ENCODE results near the gene CZIB.

CZIB gene

DNA sequence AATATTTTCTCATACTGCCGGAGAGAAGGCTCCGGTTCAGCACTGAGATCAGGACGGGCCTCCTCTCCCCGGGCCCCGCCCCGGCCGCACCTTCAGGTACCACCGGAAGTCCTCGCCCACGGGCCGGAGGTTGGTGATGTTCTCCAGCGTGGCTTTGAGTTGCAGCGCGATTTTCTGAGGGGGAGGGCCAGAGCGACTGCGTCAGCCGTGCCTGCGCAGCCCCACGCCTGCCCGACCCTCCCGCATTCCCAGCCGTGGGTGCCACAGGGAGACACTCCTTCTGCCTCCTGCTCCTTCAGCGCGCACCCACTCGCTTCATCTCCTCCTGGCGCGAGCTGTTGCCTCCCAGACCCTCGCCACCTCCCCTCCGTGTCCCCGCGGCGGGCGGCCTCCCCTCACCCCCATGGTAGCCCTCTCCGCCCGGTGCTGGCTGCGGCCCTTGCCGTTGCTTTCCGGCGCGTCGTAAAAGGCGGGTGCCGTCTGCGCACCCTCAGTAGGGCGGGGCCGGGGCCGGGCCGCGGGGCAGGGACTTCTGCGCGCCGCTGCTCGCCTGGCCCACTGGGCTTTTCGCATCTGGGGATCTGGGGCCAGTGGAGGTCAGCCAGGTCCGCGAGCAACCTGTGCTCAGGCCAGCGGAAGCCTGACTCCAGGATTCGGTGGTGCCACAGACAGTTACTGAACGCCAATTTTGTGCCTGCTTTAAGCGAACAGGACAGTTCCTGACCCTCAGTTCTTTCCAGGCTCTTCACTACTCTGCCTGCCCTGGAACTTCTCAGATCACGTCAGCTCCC is at the start of gene CZIB:
CZIB (minus strand) TSS at position 464 of the 791 bp plus-strand sequence; CDS start at position 405, 59 bp downstream.
- peak within 1 kb of the TSS; percentile 91 for H3K27ac ChIP-seq
- peak; percentile 89 for DNase-seq (ENCODE audit: low spot score)
- ChIA-PET CTCF (no interaction called here), POLR2A (ENCODE audit: low non-redundant PET) (interaction anchor here (0.5 to 0.8 kb wide), 2 partner anchors 9 to 32 kb away, joined by 3 read pairs; no protein-coding TSS in a partner anchor)
- TF ChIP-seq, protein P1, sequence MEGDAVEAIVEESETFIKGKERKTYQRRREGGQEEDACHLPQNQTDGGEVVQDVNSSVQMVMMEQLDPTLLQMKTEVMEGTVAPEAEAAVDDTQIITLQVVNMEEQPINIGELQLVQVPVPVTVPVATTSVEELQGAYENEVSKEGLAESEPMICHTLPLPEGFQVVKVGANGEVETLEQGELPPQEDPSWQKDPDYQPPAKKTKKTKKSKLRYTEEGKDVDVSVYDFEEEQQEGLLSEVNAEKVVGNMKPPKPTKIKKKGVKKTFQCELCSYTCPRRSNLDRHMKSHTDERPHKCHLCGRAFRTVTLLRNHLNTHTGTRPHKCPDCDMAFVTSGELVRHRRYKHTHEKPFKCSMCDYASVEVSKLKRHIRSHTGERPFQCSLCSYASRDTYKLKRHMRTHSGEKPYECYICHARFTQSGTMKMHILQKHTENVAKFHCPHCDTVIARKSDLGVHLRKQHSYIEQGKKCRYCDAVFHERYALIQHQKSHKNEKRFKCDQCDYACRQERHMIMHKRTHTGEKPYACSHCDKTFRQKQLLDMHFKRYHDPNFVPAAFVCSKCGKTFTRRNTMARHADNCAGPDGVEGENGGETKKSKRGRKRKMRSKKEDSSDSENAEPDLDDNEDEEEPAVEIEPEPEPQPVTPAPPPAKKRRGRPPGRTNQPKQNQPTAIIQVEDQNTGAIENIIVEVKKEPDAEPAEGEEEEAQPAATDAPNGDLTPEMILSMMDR (conservative IDR thresholded peaks at IDR 0.05; ENCODE audit: low read depth), result no peak

DNA sequence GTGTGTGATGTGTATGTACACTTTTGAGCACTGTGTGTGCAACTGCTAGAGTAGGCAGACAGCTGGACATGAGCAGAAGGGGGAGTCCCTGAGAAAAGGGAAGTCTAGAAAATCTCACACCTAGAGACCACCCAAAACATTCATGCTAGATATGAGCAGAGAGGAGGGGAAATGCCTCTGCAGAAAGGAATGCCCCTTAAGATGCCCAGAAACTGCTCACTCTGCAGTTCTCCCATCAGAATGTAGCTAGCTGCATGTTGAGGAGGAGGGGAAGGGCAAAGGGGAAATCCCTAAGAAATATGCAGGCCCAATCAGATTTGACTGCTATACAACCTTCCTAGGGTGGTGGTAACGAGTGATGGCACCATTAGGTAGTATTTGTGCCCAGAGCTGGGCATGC is 49.7 kb upstream of the CZIB start:
- DNase-seq (ENCODE audit: low spot score), result no peak
- TF ChIP-seq, protein P1 (conservative IDR thresholded peaks at IDR 0.05; ENCODE audit: low read depth), result no peak
- ChIA-PET POLR2A (ENCODE audit: low non-redundant PET) (no interaction called here), CTCF (interaction anchor here (0.7 kb wide), 1 partner anchor 101 kb away, joined by 3 read pairs; no protein-coding TSS in a partner anchor)
- H3K27ac ChIP-seq, result no peak overlapping the region

DNA sequence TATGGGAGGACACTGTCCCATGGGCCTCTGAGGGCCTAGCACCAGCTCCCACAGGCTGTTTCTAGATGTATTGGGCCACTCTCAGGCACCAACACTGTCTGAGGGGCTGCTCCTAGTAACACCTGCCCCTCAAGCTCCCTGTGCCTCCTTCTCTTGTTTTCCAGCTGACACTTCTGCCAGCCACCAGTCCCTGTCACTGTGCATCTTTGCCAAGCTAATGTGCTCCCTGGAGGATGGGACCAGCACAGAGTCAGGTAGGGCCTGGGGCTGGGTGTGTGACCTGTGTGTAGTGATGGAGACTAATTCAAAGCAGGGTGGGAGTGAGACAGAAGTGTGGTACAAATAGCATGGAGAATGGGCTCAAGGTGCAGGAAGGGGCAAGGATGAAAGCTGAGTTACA is 47.3 kb upstream of the CZIB start:
- DNase-seq (ENCODE audit: low spot score), result no peak
- ChIA-PET CTCF (interaction anchor here (2.4 kb wide), 1 partner anchor 126 kb away, joined by 25 read pairs; no protein-coding TSS in a partner anchor), POLR2A (ENCODE audit: low non-redundant PET) (no interaction called here)
- no peak overlapping the region for H3K27ac ChIP-seq
- TF ChIP-seq, protein P1 (conservative IDR thresholded peaks at IDR 0.05; ENCODE audit: low read depth), result no peak

DNA sequence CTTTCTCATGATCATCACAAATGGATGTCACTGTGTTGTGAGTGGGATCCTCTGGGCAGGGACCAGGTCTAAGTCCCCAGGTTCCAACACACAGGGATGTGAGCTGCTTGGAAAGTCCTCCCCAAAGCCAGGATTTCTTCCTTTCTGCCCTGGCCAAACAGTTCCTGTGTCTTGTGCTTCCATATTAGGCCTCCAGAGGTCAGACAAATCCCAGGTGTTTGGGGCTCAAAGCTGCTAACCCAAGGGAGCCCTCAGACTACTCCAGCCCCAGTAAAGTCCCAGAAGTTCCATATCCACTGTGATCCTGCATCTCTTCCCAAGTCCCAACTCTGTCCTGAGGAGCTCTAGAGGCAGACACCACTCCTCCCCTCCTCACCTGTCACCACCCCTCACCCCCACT is 45.6 kb upstream of the CZIB start:
- peak; percentile 44 for DNase-seq (ENCODE audit: low spot score)
- no peak overlapping the region for H3K27ac ChIP-seq
- POLR2A ChIA-PET (ENCODE audit: low non-redundant PET), result interaction anchor here (0.6 kb wide), 1 partner anchor 8 kb away, joined by 3 read pairs; no protein-coding TSS in a partner anchor
- TF ChIP-seq, protein P1 (conservative IDR thresholded peaks at IDR 0.05; ENCODE audit: low read depth), result no peak
- CTCF ChIA-PET, result interaction anchor here (0.8 to 2.4 kb wide), 4 partner anchors 13 to 181 kb away, joined by 3 to 25 read pairs (median 7); no protein-coding TSS in a partner anchor

DNA sequence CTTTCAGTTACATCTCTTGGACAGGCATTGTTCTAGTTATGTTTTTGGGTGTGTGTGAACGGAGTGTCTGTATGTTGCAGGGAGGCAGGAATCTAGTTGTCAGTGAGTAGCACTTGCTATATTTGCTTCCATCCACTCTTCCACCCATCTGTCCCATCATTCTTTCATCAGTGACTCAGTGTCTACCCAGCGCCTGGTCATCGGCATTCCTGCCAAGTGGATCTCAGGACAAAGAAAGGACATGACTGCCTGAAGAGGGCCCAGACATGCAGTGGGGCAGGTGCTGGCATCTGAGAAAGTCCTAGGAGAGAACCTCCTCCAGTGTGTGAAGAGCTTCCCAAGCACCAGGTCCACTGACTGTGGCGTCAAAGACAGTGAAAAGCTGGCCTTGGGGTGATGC is 45.1 kb upstream of the CZIB start:
- TF ChIP-seq, protein P1 (conservative IDR thresholded peaks at IDR 0.05; ENCODE audit: low read depth), result no peak
- no peak for DNase-seq (ENCODE audit: low spot score)
- CTCF ChIA-PET, result interaction anchor here (1.0 to 2.4 kb wide), 2 partner anchors 126 to 128 kb away, joined by 5 to 25 read pairs; no protein-coding TSS in a partner anchor
- H3K27ac ChIP-seq, result no peak overlapping the region
- POLR2A ChIA-PET (ENCODE audit: low non-redundant PET), result no interaction called here

DNA sequence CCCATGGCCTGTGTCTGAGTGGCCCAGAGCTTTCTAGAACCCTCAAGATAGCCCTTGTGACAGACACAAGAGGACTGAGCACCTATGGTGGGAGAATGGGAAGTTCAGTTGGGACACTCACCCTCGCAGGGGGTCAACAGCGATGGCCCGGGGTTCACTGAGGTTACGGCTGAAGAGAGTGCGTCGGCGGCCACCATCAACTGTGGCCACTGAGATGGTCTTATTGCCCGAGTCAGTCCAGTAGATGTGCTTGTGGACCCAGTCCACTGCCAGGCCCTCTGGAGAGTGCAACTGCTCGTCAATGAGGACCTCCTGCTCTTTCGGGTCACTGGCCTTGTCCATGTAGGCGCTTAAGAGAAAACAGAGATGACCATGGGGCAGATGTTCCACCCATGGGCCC is 43.6 kb upstream of the CZIB start:
- DNase-seq (ENCODE audit: low spot score), result no peak
- ChIA-PET CTCF (interaction anchor here (1.2 kb wide), 1 partner anchor 129 kb away, joined by 3 read pairs; no protein-coding TSS in a partner anchor), POLR2A (ENCODE audit: low non-redundant PET) (no interaction called here)
- H3K27ac ChIP-seq, result no peak overlapping the region
- TF ChIP-seq, protein P1 (conservative IDR thresholded peaks at IDR 0.05; ENCODE audit: low read depth), result no peak

Data from RWPE1 (cell line).